GM20431 (cell line): ENCODE data around the gene PRR32.
"Not testable (repeated sequence)": the region's sequence is repeated elsewhere in the genome, so short reads cannot be mapped to it uniquely, and the experiment has no call there.

Experiments used
- in situ Hi-C: fragments of 300-500 bp; cut with MseI, MboI; formaldehyde crosslinking; loops from one replicate; pipeline ENCODE4 v1.15.0; 2020; ENCODE audit warnings: low sequenced_read_pairs; ENCODE audit not compliant: unreplicated experiment

Gene PRR32

GRCh38 chrX:126819429-126819828 lies at the start of gene PRR32:
TSS of gene PRR32 (plus strand) at chrX:126819729. CDS start at chrX:126819844, 115 bp downstream.
- in situ Hi-C loops = no loop called here

DNA sequence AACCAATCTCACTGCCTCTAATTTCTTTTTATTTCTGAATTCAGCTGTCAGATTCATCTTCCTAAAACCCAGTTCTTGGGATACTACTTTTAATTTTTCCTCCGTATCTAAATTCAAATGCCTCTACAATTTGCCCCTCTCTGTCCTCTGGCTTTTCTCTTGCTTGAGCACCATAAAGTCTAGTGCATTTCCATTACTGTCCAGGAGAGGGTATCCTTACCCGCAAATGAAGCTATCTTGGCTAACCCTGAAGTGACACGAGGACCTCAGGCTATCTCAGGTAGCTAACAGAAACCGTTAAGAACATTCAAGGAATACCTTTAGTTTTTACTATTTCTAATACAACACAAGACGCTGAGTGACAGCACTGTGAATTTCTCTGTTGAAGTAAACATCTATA lies 49.4 kb upstream of the PRR32 start:
- in situ Hi-C loops = loop anchor here (25.0 kb wide), 1 partner anchor 267 kb away; no protein-coding TSS in a partner anchor

- in situ Hi-C loops = no loop called here
Measured at GRCh38 chrX:126785539-126785938, 34.0 kb upstream of the PRR32 start.

DNA sequence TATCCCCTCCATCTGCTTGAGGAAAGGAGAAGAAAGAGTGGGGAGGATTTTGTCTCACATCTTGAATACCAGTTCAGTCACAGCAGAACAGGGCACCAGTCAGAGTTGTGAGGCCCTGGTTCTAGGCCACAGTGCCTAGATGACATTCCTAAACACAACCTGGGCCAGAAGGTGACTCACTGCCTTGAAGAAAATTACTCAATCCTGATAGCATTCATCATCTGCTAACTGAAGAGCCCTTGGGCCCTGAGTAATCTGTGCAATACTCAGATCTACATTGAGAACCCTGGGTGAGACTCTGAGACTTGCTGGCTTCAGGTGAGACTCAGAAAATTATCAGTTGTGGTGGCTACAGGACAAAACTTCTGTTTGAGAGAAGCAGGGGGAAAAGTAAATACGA lies 20.5 kb upstream of the PRR32 start:
- in situ Hi-C loops = no loop called here

GRCh38 chrX:126806784-126807183 lies 12.7 kb upstream of the PRR32 start:
- in situ Hi-C loops = not testable (repeated sequence)

DNA sequence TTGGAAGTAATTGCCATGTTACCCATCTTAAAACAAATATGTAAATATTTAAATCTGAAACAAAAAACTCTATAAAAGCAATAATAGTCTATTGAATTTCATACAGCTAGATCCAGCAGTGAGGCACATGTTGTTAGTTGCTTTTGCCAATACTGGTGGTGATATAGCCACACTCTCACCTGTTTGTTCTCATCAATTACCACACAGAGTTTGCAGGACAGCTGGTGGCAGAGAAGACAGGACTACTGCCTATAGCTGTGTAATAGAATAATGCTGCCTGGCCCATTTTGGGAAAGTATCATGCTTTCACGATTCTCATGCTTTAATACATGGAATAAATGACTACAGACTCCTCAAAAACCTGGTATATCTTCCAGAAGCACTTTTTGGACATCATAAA lies 3.7 kb upstream of the PRR32 start:
- in situ Hi-C loops = no loop called here

GRCh38 chrX:126820700-126821420 lies 1.3 kb downstream of the PRR32 start:
- in situ Hi-C loops = no loop called here

- in situ Hi-C loops = no loop called here
Measured at GRCh38 chrX:126824338-126825007, 4.9 kb downstream of the PRR32 start.

- in situ Hi-C loops = no loop called here
Measured at GRCh38 chrX:126825566-126826193, 6.2 kb downstream of the PRR32 start.

- in situ Hi-C loops = no loop called here
Measured at GRCh38 chrX:126836186-126836585, 16.7 kb downstream of the PRR32 start.

- in situ Hi-C loops = no loop called here
Measured at GRCh38 chrX:126847143-126847542, 27.6 kb downstream of the PRR32 start.

GRCh38 chrX:126855839-126856524 lies 36.5 kb downstream of the PRR32 start:
- in situ Hi-C loops = no loop called here
